SH-SY5Y (cell line): ENCODE results near the gene RPS2.

ENCODE experiments used
- GATA2 ChIP-seq: IDR thresholded peaks from 2 replicates; pipeline ENCODE4 v1.6.1; 2011; ENCODE audit warnings: mild to moderate bottlenecking, low read depth, low read length
- GATA3 ChIP-seq: IDR thresholded peaks from 2 replicates; pipeline ENCODE4 v1.6.1; 2011; ENCODE audit warnings: low read depth, mild to moderate bottlenecking, low read length, moderate library complexity

RPS2 gene

GRCh38 chr16:2002406-2003230 lies 38.0 kb upstream of the RPS2 start:
- TF ChIP-seq GATA2, result no peak

GRCh38 chr16:2001456-2002355 lies 37.1 kb upstream of the RPS2 start:
- TF ChIP-seq GATA3, result no peak
- TF ChIP-seq GATA2, result no peak

- TF ChIP-seq GATA3 (no peak), GATA2 (no peak)
These were observed 36.4 kb upstream of the RPS2 start for GRCh38 chr16:2001035-2001434.

GRCh38 chr16:1999866-2000514 lies 35.4 kb upstream of the RPS2 start:
- no peak for TF ChIP-seq GATA2
- no peak for TF ChIP-seq GATA3

GRCh38 chr16:1998852-1999801 lies 34.5 kb upstream of the RPS2 start:
- TF ChIP-seq GATA2 (no peak), GATA3 (no peak)

- no peak for TF ChIP-seq GATA2
- no peak for TF ChIP-seq GATA3
These were observed 33.8 kb upstream of the RPS2 start for GRCh38 chr16:1998360-1998835.

GRCh38 chr16:1997494-1998359 lies 33.1 kb upstream of the RPS2 start:
- TF ChIP-seq GATA3 (no peak), GATA2 (no peak)

GRCh38 chr16:1993731-1994131 lies 29.1 kb upstream of the RPS2 start:
- TF ChIP-seq GATA3, result no peak
- TF ChIP-seq GATA2, result no peak

- TF ChIP-seq GATA3, result no peak
- TF ChIP-seq GATA2, result no peak
These were observed 28.2 kb upstream of the RPS2 start for GRCh38 chr16:1992704-1993317.

GRCh38 chr16:1991948-1992703 lies 27.5 kb upstream of the RPS2 start:
- no peak for TF ChIP-seq GATA2
- no peak for TF ChIP-seq GATA3

- TF ChIP-seq GATA2 (no peak), GATA3 (no peak)
These were observed 26.9 kb upstream of the RPS2 start for GRCh38 chr16:1991588-1991947.
